AG09319 (cell line): Measurements from ENCODE around the gene SMG6.

Experiments used
- DNase-seq: peaks from one replicate; pipeline ENCODE4 v3.0.0-alpha.2; 2010; ENCODE audit warnings: low read depth; ENCODE audit errors: extremely low read depth
- CTCF ChIP-seq: IDR thresholded peaks from 2 replicates; pipeline ENCODE4 v1.5.1; 2011; ENCODE audit warnings: low read depth, mild to moderate bottlenecking, inconsistent platforms, low read length, moderate library complexity

SMG6 gene

GRCh38 chr17:2338315-2338657 lies 34.7 kb upstream of the SMG6 start:
- no peak for TF ChIP-seq CTCF
- DNase-seq = no peak

- DNase-seq = no peak
- TF ChIP-seq CTCF = no peak
Measured at GRCh38 chr17:2337544-2338314, 34.1 kb upstream of the SMG6 start.

GRCh38 chr17:2336852-2337543 lies 33.4 kb upstream of the SMG6 start, which contains the start of gene SGSM2:
TSS of gene SGSM2 (plus strand) at chr17:2337501. CDS start at chr17:2337689, 188 bp downstream.
- TF ChIP-seq CTCF = no peak
- DNase-seq = no peak

- DNase-seq = peak; percentile 67
- TF ChIP-seq CTCF = peak; percentile 45
Measured at GRCh38 chr17:2336215-2336851, 32.7 kb upstream of the SMG6 start, which contains the start of gene TSR1. TSS of gene TSR1 (minus strand) at chr17:2336457. CDS start at chr17:2336427, 30 bp downstream.

GRCh38 chr17:2335726-2336214 lies 32.2 kb upstream of the SMG6 start:
- TF ChIP-seq CTCF = no peak
- DNase-seq = no peak

GRCh38 chr17:2331303-2331702 lies 27.7 kb upstream of the SMG6 start:
- TF ChIP-seq CTCF = no peak
- no peak for DNase-seq
